Astrocyte of the hippocampus (primary cell): ENCODE results near the gene ALDOB.

Experiments used
- DNase-seq: peaks from one replicate; pipeline ENCODE4 v3.0.0; 2011; ENCODE audit warnings: low read depth, low spot score

ALDOB gene

DNA sequence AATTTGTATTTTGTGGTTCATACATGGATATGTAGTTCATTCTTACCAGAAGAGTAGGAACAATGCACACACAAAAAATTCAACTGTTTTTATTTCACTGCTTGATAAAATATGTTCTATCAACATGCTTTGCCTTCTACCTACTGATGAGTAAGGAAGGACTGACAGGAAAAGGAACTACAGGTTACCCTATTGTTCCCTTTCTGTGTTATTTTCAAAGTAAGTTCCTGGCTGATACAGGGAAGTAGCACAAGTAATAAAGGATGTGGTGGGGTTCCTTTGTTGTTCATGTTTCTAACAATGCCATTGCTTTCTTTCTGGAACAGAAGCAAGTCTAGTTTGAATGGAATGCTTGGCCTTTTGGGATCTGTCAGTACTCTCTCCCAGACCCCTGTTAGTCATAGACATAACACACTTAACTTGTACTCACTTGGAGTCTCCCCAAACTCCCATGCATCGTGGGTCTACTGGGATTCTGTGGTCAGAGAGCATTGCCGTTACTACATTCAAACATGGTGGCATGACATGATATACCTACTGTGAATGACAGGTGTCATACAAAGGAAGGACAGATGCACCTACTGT, 20.2 kb upstream of the ALDOB start:
- DNase-seq: peak; percentile 46

DNA sequence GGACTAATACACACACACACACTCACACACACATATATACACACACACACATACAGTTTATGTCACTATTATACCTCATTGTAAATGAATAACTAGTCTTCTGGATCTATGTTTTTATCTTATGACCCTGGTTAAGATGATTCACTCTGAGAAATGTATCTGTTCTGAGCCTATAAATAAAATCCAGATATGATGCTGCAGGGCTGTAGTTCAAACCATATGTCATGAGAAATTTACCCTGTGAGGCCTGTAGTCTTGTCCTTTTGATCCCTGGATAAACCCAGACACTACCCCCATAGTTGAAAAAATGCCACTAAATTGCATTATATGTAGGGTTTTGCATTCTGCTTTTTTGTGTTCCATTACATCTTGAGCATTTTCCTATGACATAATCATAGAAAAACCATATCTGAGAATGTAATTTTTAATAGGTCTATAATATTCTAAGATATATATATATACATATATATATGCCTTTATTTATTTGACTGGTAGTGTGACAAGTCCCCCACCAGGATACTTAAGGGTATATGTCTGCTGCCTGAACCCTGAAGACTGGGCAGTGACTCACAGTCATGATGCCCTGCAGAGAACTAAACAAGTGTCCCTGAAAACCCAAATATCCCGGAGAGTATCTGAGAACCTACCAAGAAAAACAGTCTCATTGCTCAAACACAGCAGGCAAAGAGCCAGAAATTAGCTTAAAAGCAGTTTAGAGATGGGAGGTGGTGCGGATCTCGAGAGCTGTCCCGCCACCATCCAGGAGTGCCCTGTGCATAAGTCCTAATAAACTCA, 18.4 kb upstream of the ALDOB start:
- peak; percentile 10 for DNase-seq

DNA sequence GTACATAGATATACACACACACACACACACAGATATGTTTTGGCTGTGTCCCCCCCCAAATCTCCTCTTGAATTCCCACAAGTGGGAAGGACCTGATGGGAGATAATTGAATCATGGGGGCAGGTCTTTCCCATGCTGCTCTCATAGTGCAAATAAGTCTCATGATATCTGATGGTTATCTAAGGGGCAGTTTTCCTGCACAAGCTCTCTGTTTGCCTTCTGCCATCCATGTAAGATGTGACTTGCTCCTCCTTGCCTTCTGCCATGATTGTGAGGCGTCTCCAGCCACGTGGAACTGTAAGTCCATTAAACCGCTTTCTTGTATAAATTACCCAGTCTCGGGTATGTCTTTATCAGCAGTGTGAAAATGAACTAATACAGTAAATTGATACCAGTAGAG, 15.9 kb upstream of the ALDOB start:
- no peak for DNase-seq

DNA sequence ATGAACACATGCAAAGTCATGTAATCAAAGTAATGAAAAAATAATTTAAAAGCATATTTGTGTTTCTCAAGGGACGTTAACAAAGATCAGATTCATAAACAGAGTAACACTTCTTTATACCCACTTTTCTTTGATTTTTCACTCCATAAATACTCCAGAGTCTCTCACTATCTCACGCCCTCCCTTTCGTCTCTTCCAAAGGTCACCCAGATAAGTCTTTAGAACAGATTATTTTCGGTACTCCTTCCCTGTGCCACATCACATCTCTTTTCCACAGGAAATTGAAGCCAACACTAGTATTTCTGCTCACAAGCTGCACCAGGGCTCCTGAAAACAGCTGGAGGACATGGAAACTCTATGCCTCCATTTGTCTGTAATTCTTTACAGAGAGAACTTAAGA, 15.4 kb upstream of the ALDOB start:
- no peak for DNase-seq

DNA sequence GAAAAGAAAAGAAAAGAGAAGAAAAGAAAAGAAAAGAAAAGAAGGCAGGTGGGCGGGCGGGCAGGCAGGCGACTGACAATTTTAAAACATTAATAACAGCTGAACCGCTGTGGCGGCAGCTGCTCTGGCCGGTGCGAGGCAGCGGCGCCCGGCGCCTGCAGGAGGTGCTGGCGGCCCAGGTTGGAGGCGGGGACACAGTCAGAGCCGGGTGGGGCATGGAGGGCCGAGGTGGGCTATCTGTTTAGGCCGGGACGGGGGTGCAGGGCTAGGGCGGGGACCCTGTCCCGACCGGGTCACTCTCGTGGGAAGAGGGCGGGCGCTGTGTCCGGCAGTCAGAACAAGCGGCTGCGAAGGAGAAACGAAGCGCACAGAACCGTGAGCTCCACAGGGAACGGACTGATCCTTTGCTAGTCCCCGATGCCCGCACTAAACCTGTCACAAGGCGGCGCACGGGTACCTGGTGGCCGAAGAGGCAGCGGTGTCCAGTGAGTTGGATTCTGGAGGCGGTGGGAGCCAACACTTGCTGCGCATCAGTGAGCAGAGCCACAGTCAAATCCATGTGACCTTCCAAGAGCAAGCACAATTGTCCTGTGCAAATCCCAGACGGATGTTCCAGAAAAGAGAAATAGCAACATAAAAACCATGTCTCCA, 13.6 kb upstream of the ALDOB start:
- peak; percentile 86 for DNase-seq

DNA sequence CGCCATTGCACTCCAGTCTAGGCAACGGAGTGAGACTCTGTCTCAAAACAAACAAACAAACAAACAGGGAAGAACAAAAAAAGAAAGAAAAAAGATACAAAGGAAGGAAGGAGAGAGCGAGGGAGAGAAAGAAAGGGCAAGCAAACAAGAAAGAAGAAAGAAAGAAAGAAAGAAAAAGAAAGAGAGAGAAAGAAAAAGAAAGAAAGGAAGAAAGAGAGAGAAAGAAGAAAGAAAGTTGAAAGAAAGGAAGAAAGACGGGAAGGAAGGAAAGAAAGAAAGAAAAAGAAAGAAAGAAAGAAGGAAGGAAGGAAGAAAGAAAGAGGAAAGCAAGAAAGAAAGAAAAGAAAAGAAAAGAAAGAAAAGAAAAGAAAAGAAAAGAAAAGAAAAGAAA, 13.1 kb upstream of the ALDOB start:
- DNase-seq: no peak

DNA sequence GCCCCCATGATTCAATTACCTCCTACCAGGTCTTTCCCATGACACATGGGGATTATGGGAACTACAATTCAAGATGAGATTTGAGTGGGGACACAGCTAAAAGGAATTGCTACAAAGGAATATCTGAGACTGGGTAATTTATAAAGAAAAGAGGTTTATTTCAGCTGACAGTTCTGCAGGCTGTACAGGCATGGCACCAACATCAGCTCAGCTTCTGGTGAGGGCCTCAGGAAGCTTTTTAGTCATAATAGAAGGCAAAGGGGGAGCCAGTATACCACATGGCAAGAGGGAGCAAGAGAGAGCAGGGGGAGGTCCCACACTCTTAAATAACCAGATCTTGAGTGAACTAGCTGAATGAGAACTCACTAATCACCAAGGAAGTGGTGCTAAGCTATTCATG, 11.2 kb upstream of the ALDOB start:
- DNase-seq: no peak

DNA sequence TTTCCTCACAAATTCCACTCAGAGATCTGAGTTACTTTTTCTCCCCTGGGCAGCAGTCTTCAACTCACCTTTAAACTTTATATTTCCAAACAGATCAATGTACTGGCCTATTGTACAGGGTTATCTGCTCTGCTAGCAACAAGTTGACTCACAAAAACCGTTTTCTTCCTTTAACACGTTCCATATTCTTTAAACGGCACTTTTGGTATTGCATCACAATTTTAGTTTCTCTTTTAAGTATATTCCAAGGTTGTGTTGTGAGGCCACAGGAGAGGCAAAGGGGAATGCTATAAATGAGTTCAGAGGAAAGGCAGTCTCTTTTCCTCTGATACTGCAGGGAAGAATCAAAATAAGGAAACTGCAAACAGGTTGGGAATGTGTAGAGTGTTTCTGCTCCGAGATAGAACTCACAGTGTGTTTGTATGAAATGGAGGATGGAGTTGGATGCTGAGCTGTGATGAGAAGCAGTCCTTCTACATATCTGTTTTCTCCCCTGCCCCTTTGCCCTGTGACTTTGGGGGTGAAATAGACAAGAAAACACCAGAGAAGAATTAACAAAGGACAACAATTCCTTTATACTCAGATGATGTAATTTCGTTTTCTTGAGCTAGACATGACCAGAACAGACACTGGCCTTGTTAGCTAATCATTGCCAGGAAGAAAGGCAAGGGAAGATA, 9.9 kb upstream of the ALDOB start:
- DNase-seq: no peak

DNA sequence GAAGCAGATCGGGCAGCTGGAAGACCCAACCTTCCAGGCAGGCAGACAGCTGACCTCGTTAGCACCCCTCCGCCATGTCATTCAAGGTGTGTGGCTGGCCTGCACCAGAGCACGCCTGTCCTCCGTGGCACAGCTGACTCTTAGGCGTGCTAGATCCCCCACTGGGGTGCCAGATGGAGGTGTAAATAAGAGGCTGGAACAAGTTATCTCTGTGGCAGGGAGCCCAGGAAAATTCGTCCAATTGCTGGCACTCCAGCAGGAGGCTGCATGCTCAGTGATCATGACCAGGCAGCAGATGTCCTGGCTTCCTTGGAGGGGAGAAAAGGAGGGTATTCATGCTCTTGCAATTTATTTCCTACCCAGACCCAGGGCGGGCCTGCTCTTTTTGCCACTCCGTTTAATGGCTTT, 7.8 kb upstream of the ALDOB start:
- no peak for DNase-seq

DNA sequence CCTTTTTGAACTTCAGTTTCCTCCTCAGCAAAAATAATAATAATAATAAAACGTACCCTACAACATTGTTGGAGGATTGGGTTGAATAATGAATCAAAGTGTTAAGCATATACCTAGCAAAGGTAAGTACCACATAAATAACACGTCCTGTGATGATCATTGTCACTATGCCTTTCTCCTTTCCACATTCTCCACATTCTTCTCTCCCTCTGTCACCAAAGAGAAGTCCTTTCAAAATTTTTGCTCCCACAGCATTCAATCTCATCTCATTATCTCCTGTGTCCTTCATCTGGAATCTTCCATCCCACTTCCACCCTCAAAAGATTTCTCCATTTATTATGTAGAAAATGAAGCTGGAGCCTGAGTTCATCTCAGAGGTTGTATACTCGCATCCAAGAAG, 7.2 kb upstream of the ALDOB start:
- DNase-seq: no peak

DNA sequence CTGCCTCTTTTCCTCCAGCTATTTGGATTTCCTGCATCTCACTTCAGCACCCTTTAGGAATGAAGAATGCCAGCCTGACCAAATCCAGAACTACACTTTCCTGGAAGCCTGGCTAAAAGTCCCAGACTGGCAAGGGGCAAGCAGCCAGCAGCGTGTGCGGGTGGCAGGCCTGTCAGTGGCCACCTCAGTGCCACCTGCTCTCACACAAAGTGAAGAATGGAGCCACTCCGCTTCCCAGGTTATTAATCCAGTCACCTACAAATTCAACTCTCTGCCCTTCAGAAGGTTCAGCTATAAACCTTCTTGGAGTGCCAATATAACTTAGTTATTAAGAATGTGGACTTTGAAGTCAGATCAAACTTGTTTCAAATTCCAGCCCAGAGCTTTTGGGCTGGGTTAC, 6.7 kb upstream of the ALDOB start:
- no peak for DNase-seq

DNA sequence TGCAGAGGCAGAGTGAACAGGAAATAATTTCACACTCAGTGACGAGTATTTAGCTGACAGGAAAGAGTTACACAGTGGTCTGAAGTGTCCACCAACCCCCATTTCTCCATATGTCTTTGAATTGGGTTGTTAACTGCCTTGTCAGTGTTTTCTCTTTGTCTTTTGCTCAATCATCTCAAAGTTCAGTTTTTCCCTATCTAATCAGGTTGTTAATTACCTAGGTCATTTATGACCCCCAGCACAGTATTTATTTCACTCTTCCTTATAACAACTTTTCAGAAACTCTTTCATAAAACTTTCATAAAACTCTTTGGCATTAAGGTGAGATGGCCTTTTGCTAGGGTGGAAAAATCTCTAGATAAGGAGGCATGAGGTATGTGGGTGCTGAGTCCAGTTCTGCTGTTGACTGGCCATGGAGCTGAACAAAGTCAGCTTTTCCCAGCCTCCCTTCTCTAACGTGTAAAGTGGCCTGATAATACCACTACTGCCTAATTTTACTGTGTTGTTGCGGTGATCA, 5.2 kb upstream of the ALDOB start:
- no peak for DNase-seq

DNA sequence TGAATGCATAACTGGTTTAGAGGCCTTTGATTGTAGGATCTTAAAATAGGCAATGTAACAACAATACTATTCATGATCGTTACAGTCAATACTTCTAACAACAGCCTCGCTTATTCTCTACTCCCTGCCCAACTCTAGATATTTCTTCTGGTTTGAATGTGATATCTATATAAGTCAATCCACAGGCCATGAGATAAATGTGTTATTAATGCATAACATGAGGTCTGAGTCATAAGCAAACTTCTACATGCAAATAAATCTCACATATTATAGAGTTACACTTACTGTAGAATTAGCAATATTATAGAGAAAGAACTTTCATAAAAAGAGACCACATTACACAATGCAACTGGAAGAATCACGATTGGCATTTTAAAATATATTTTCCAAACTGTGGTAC, 2.9 kb upstream of the ALDOB start:
- DNase-seq: no peak

DNA sequence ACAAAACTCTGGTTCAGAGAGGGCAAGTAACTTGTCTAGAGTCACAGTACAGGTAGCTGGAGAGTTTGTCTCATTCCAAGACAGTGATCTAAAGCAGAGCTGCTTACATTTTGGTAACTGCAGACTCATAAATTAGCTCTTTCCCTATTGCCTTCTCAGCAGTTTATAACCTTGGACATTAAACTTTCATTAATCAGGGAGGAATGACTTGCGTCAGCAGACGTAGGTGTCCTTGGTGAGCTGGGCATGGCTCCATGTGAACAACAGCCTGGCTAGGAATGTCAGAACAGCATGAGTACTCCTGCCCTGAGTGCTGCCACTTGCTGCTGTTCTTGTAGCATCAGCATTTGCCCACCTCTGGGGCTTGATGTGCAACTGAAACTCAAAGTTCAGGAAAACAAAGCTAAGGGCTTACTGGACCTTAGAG, 2.2 kb upstream of the ALDOB start:
- no peak for DNase-seq

DNA sequence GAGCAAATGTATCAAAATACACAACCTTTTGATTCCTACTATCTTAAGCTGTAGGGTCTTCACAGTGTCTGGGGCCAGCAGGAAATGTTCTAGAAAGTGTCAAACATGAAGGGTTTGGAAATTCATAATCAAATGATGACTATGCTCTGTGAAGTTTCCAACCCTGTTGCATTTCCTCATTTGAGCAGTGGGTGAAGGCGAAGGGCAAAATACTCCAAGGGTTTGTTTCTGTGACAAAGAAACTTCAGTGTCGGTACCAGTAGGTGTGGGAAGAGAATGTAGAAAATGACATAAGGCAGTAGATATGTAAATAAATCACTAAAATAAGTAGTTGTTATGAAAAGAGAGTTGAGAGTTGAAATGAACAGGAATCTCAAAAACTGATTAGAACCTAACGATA, 576 bp downstream of the ALDOB start:
- DNase-seq: no peak

DNA sequence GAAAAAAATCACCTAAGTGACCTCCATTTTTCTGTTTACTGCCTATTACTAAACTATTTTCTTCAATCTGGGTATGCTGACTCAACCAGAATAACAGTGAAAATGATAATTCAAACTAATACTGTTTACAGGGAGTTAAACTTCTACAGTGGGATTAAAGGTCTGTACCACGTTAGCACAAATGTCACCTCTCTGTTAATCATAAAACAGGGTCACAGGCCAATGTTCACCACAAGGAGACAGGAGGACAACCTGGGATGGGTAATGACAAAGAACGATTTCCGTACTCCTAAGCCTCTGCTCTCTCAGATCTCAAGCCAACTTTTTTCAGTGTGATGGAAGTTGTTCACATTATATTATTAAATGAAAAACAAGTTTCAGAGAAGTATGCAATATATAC, 2.3 kb downstream of the ALDOB start:
- DNase-seq: no peak

DNA sequence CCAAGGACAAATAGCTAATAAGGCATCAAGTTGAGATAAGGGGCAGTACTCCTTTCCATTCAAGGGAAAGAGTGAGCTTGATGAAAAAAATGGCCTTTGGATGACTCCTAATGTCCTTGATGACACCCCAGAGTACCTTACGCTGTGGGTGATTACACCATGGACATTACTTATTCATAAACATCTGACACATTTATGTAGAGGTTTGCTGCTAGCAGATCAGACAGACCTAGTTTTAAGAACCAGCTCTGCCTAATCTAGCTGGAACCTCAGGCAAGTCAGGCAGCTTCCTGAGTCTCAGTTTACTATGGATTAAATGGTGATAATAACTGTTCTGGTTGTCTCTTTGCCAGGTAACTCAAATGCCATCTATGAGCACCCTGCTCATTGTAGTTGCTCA, 2.8 kb downstream of the ALDOB start:
- no peak for DNase-seq

DNA sequence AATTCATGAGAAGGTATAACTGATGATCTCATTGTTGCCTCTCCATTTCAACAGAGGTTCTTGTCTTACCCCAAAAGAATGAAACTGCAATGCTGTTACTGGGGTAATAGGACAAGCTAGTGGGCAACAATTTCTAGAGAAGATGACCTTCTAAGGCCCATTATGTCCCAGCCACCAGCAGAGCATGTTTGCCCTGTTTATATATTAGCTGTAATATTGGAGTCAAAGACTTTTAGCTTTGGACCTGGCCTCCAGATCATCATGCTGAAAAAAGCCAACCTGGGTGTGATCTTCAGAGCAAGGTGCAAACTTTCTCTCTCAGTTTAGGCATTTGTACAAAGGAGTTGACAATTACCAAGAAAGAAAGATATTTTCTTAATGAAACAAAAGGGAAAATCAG, 3.4 kb downstream of the ALDOB start:
- no peak for DNase-seq

DNA sequence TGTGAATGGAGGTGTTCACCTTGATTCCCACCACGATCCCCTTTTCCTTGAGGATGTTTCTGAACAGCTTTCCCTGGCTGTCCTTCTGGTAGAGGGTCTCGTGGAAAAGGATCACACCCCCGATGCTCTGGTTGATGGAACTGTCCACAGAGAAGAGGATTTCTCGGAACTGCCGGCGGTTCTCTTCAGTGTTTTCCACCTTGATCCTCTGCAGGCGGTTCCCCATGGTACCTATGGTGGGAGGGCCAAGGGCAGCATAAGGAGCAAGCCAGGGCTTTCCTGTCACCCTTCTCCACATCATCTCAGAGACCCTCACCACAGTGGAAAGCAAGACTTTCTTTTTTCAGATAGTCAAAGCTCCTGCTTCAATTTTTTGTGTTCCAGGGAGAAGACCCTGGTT, 5.8 kb downstream of the ALDOB start:
- DNase-seq: no peak

DNA sequence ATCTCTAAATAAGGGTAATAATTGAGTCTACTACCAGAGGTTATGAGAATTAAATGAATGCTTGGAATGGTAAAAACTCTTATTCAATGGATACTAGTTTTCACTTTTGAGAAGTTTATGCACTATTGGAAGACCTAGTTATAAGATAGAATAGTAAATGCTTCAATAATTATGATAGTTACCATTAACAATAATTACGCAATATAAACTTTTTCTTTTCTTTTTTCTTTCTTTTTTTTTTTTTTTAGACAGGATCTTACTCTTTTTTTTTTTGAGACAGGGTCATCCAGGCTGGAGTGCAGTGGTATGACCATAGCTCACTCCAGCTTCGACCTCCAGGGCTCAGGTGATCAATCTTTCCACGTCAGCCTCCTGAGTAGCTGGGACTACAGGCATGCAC, 6.7 kb downstream of the ALDOB start:
- DNase-seq: no peak

DNA sequence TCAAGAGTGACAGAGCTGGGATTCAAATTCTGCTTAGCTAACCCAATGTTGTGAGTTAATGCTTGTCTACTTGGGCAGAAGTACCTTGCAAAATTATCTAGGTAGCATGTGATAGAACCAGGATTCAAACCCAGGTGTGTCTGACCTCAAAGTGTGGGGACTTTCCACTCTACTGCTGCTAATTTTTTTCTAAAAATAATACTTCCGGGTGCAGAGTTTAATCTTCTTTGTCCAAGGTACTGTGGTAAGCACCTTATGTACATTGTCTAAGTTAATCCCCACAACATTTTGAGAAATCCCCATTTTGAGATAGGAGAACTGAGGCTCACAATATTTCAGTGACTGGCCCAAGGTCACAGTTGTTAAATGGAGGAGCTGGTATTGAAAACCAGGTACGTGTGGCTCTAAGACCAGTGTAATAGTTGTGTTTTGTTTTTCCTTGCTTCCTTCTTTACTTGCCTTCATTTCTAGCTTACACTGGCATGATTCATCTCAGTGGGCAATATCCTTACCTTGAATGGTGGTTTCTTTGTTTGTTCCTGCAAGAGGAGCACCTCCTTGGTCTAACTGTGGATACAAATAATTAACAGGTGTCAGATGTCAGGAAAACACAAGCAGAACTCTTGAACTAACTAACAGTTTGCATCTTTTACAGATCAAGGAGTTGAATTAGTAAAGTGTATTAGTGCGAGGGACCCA, 7.5 kb downstream of the ALDOB start:
- DNase-seq: no peak

DNA sequence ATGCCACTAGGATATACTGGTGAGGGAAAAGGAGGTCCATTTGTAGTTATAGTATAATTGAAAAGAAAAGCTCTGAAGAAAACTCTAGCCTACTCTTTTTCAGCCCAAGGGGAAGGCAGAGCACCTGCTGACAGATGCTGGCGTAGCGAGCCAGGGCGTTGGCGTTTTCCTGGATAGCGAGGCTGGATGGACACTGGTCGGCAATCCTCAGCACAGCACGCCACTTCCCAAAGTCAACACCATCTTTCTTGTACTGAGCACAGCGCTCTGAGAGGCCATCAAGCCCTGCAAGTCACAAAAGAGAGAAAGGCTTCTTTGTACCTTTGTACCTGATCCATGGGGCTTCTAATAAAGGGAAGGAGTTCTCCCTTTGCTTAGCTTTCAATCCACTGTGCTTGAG, 8.2 kb downstream of the ALDOB start:
- DNase-seq: no peak
